Small intestine (tissue), 7 donors: ENCODE measurements around the gene CFAP46. TPM values are rescaled to one million over a fixed set of nuclear protein-coding genes. Genes with fewer than 3 reads are reported as not detected.
"Not testable (repeated sequence)": the region's sequence is repeated elsewhere in the genome, so short reads cannot be mapped to it uniquely, and the experiment has no call there.

Experiments used
- DNase-seq, 2 donors: peaks; one replicate each; pipeline versions ENCODE4 v3.0.0 to v3.0.0-alpha.2; 2013
- FAIRE-seq: peaks from 2 replicates; lab custom pipeline; 2012; peaks lifted over from hg19 to GRCh38; lab: Jason Lieb, UNC
- H3K27ac ChIP-seq, 3 donors: one replicate each; pipeline ENCODE4 v1.5.1; 2013; ENCODE audit warnings: low read length in 2 of 3, mild to moderate bottlenecking in 2 of 3, control low read depth in 1 of 3, inconsistent platforms in 1 of 3, low read depth in 1 of 3, moderate library complexity in 1 of 3
- H3K27me3 ChIP-seq, 3 donors: one replicate each; pipeline ENCODE4 v1.6.1; 2013; ENCODE audit warnings: low read length in 3 of 3, inconsistent platforms in 1 of 3; ENCODE audit not compliant: control insufficient read depth in 3 of 3, insufficient read depth in 3 of 3
- H3K36me3 ChIP-seq, 3 donors: one replicate each; pipeline ENCODE4 v1.6.1; 2013; ENCODE audit warnings: low read length in 3 of 3, inconsistent platforms in 1 of 3, low read depth in 1 of 3, mild to moderate bottlenecking in 1 of 3, moderate library complexity in 1 of 3; ENCODE audit not compliant: control insufficient read depth in 3 of 3, insufficient read depth in 2 of 3
- H3K4me1 ChIP-seq, 3 donors: one replicate each; pipeline ENCODE4 v1.6.1; 2013; ENCODE audit warnings: low read length in 2 of 3, inconsistent platforms in 1 of 3, low read depth in 1 of 3, mild to moderate bottlenecking in 1 of 3, moderate library complexity in 1 of 3; ENCODE audit not compliant: control insufficient read depth in 3 of 3, insufficient read depth in 2 of 3
- H3K4me3 ChIP-seq, 3 donors: one replicate each; pipeline ENCODE4 v1.5.1; 2013; ENCODE audit warnings: low read length in 3 of 3, control low read depth in 1 of 3, inconsistent platforms in 1 of 3, low read depth in 1 of 3, mild to moderate bottlenecking in 1 of 3, moderate library complexity in 1 of 3
- H3K9me3 ChIP-seq, 2 donors: one replicate each; pipeline ENCODE4 v1.6.1; 2013; ENCODE audit warnings: low read depth in 1 of 2, low read length in 1 of 2; ENCODE audit not compliant: control insufficient read depth in 2 of 2, insufficient read depth in 1 of 2
- WGBS, 3 donors: extraction: QIAGEN DNeasy Blood & Tissue Kit; methylation state at CpG; one replicate each; pipeline ENCODE4 v1.1.7; 2013; 5-methylcytosine and 5-hydroxymethylcytosine counted together
- polyA plus RNA-seq, 4 donors: library from polyadenylated mRNA; stranded (reverse) in 3 of 4; unstranded in 1 of 4; fragments of 200-250 nt in 3 of 4; fragments of 120-200 nt in 1 of 4; gene quantifications; one replicate each; pipeline versions ENCODE4 v1.2.1 to v1.2.3, GENCODE V29; 2013
- donor health status: healthy with polysubstance abuse.
- donor health status: control.
- donor health status: control.
- donor health status: Bipolar disorder and iron deficiency.
- donor health status: healthy.

The CFAP46 gene
- polyA plus RNA-seq, 4 donors, result 0.27 to 0.43 TPM; not detected in 2

DNA sequence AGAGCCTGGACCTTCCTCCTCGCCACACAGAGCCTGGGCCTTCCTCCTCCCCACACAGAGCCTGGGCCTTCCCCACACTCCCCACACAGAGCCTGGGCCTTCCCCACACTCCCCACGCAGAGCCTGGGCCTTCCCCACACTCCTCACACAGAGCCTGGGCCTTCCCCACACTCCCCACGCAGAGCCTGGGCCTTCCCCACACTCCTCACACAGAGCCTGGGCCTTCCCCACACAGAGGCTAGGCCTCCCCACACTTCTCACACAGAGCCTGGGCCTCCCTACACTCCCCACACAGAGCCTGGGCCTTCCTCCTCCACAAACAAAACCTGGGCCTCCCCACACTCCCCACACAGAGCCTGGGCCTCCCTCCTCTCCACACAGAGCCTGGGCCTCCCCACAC lies 11.7 kb downstream of the CFAP46 start:
- DNase-seq, H3K9me3 ChIP-seq, H3K4me3 ChIP-seq, FAIRE-seq, H3K4me1 ChIP-seq, H3K27ac ChIP-seq, H3K27me3 ChIP-seq, H3K36me3 ChIP-seq: not testable (repeated sequence)
- WGBS, 3 donors, result 43 to 55% (median 50%) methylated on average over 1 to 2 of the region's 3 CpGs

- Histone ChIP-seq H3K9me3 (no peaks in the 10 kb centered on the region), H3K27ac (no peak overlapping the region), H3K36me3 (no peaks in the 10 kb centered on the region), H3K4me3 (no peak overlapping the region), H3K27me3 (no peaks in the 10 kb centered on the region), H3K4me1 (no peaks in the 10 kb centered on the region)
- FAIRE-seq, result no peak
- WGBS, 3 donors, result 73 to 87% (median 78%) methylated on average over 10 of the region's 10 CpGs
- DNase-seq, result no peak
These were observed 12.3 kb downstream of the CFAP46 start for GRCh38 chr10:132929953-132930548.

DNA sequence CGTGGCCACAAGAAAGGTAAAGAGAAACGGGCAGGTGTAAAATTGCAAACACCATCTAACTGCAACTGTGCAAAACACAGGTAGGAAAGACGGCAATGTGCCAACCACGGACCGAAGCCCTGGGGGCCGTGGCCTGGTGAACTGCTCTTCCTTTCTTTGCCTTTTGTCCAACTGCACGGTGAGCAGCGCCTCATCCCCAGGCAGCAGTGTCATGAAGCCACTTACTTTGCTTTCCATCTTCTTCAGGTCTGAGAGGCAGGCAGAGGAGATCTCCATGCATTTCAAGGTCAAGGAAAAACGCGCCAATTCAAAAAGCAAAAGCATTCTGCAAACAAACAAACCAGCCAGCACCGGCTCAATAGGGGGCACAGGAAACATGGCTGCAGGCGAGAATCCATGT lies 12.9 kb downstream of the CFAP46 start:
- H3K27me3 ChIP-seq, result no peaks in the 10 kb centered on the region
- H3K27ac ChIP-seq, result no peak overlapping the region
- DNase-seq (no peak), FAIRE-seq (no peak)
- no peaks in the 10 kb centered on the region for H3K9me3 ChIP-seq
- WGBS, 3 donors, result 80 to 84% (median 83%) methylated on average over 12 of the region's 12 CpGs
- no peaks in the 10 kb centered on the region for H3K4me1 ChIP-seq
- H3K4me3 ChIP-seq, result no peak overlapping the region
- H3K36me3 ChIP-seq, result no peaks in the 10 kb centered on the region

GRCh38 chr10:132928261-132928660 lies 14.1 kb downstream of the CFAP46 start:
- H3K36me3 ChIP-seq, result no peaks in the 10 kb centered on the region
- no peaks in the 10 kb centered on the region for H3K9me3 ChIP-seq
- no peaks in the 10 kb centered on the region for H3K27me3 ChIP-seq
- 86 to 90% (median 88%) methylated on average over 17 of the region's 17 CpGs for WGBS, 3 donors
- FAIRE-seq (no peak), DNase-seq (no peak)
- H3K27ac ChIP-seq, result no peak overlapping the region
- no peak overlapping the region for H3K4me3 ChIP-seq
- H3K4me1 ChIP-seq, result no peaks in the 10 kb centered on the region

DNA sequence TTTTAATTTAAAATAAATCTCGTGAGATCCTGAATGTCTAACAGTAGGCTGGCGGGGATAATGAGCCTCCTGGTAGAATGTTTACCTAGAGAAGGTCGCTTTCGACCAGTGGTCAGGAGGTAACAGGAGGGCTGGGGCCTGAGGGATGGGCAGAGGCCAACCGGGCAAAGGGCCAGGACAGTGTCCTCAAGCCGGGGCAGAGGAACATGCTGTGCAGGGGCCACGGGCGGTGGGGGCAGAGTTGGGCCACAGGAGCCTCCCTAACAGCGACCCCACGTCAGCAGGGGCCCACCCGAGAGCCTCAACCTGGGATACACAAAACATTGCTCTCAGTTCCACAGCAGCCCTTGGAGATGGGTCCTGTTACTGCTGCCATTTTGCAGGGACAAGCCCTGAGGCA lies 14.5 kb downstream of the CFAP46 start:
- Histone ChIP-seq H3K4me1 (no peaks in the 10 kb centered on the region), H3K9me3 (no peaks in the 10 kb centered on the region), H3K4me3 (no peak overlapping the region), H3K27ac (no peak overlapping the region), H3K27me3 (no peaks in the 10 kb centered on the region), H3K36me3 (no peaks in the 10 kb centered on the region)
- FAIRE-seq (no peak), DNase-seq (no peak)
- 75 to 86% (median 81%) methylated on average over 11 of the region's 11 CpGs for WGBS, 3 donors

DNA sequence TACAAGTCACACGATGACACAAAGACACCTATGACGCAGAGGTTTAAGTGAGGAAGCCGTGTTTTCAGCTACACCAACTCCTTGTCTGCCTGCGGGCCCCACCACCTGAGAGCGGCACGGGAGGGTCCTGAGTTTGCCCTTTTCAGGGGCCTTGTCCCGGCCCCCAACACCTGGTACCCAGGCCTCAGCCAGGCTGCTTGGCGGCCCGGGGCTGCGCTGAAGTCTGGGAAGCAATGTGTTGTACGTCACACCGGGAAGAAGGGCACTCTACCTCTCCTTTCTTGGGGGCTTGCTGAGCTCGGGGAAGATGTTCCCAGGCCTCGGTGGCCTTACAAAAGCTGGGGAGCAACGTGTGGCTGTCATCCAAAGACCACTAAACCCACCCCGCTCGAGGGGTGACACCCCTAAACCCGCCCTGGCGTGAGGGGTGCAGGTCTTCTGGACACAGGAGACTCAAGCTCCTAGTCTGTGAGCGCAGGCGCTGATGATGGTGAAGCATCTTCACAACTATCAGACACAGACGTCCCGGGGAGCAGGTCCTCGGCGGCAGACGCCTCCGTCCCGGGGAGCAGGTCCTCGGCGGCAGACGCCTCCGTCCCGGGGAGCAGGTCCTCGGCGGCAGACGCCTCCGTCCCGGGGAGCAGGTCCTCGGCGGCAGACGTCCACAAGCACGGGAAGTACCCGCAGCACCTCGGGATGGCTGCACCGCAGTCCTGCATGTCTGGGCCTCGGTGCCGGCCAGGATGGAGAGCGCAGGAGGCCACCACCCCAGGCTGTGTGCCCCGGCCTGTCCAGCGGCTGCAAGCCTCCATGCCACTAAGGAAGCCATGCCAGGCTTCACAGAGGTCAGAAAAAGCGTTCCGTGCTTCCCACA lies 15.4 kb downstream of the CFAP46 start:
- Histone ChIP-seq H3K27ac (no peak overlapping the region), H3K4me3 (no peak overlapping the region), H3K4me1 (no peaks in the 10 kb centered on the region), H3K9me3 (no peaks in the 10 kb centered on the region), H3K36me3 (no peaks in the 10 kb centered on the region), H3K27me3 (no peaks in the 10 kb centered on the region)
- DNase-seq, result no peak
- no peak for FAIRE-seq
- 83 to 89% (median 85%) methylated on average over 37 to 52 of the region's 52 CpGs for WGBS, 3 donors

DNA sequence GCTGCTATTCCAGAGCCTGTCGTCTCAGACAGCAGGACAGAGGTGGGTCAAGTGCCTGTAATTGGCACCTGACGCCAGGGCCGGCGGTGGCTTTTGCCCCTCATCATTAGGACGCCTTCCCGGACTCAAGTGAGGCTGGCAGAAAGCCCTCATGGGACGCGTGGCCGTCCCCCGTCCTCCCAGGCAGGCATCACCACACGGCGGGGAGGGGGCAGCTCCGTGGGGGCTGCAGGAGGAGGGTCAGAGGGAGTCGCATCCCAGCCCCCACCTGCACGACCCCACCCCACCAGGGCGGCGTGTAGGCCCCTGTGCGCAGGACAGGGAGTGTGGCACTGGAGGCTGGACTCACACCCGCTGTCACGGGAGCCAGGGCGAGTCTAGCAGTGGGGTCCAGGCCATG lies 16.3 kb downstream of the CFAP46 start:
- 74 to 80% (median 79%) methylated on average over 21 of the region's 21 CpGs for WGBS, 3 donors
- no peak for FAIRE-seq

DNA sequence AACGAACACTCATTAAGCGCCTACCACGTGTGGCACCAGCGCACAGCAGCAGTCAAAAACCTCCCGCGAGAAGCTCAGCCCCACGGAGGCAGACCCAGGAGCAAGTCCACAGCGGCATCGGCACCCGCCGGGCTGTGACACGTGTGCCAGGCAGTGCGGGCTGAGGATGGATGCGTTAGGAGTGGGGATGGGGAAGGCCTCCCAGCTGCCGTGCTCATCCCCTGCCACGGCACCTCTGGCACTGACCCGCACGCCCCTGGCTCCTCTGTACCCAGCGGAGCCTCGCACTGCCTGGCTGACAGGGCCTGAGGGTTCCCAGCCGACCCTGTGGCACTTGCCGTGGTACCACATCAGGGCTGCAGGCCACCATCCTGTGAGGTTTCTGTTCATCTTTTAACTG lies 16.8 kb downstream of the CFAP46 start:
- no peak for FAIRE-seq
- Histone ChIP-seq H3K27me3 (no peaks in the 10 kb centered on the region), H3K4me3 (no peak overlapping the region), H3K4me1 (no peaks in the 10 kb centered on the region), H3K9me3 (no peaks in the 10 kb centered on the region), H3K36me3 (no peaks in the 10 kb centered on the region), H3K27ac (no peak overlapping the region)
- 86 to 94% (median 93%) methylated on average over 21 to 22 of the region's 22 CpGs for WGBS, 3 donors
- no peak for DNase-seq

More for the DNA sequence above, 16.3 kb downstream of the CFAP46 start:
- DNase-seq, result no peak
- H3K4me3 ChIP-seq, result no peak overlapping the region
- no peaks in the 10 kb centered on the region for H3K36me3 ChIP-seq
- H3K27ac ChIP-seq, result no peak overlapping the region
- no peaks in the 10 kb centered on the region for H3K9me3 ChIP-seq
- H3K4me1 ChIP-seq, result no peaks in the 10 kb centered on the region
- H3K27me3 ChIP-seq, result no peaks in the 10 kb centered on the region
